Caco-2 (cell line): Measurements from ENCODE around the gene PIBF1. TPM values are rescaled to one million over a fixed set of nuclear protein-coding genes. Genes with fewer than 3 reads are reported as not detected.
A peak's percentile ranks its signal among the peaks of the same experiment; 100 is the strongest.

ENCODE experiments used
- Bru-seq: library from RNA; stranded (reverse); fragments of 400-500 nt; gene quantifications from one replicate; lab custom pipeline; 2021; lab: Mats Ljungman, UMichigan
- BruChase-seq, 2 experiments: library from RNA; stranded (reverse); fragments of 400-500 nt; gene quantifications; one replicate each; lab custom pipeline; 2021; lab: Mats Ljungman, UMichigan
- BruUV-seq: library from RNA; stranded (reverse); fragments of 400-500 nt; replicated peaks from 2 replicates; lab custom pipeline; 2021; lab: Mats Ljungman, UMichigan
- CTCF ChIA-PET: fragments of 300-600 bp; sonication (Branson Sonifier 250); formaldehyde crosslinking; loops from one replicate; lab custom pipeline; 2022; ENCODE audit warnings: antibody characterized with exemption; lab: Charles Lee
- POLR2A ChIA-PET: fragments of 300-600 bp; sonication (Branson Sonifier 250); formaldehyde crosslinking; loops from one replicate; lab custom pipeline; 2022; ENCODE audit warnings: antibody characterized with exemption; lab: Charles Lee
- DNase-seq, 2 experiments: peaks; one replicate each; pipeline versions ENCODE4 v3.0.0 to v3.0.0-alpha.2; 2020 to 2022
- H3K27me3 ChIP-seq: replicated peaks from 2 replicates; pipeline ENCODE4 v1.6.0; 2011; ENCODE audit warnings: low read length; ENCODE audit not compliant: control insufficient read depth, insufficient read depth
- H3K36me3 ChIP-seq: 2 replicates; pipeline ENCODE4 v1.5.1; 2011; ENCODE audit warnings: low read length; ENCODE audit not compliant: control insufficient read depth, insufficient read depth
- H3K4me1 ChIP-seq: fragments of 250-450 bp; sonication (Bioruptor Pico); 2 replicates; pipeline ENCODE4 v1.5.1; 2020; ENCODE audit warnings: mild to moderate bottlenecking
- H3K4me3 ChIP-seq: 2 replicates; pipeline ENCODE4 v1.5.1; 2011; ENCODE audit warnings: low read depth, mild to moderate bottlenecking, control low read depth, low read length
- H3K9me3 ChIP-seq: fragments of 250-450 bp; sonication (Bioruptor Pico); 2 replicates; pipeline ENCODE4 v1.5.1; 2020; ENCODE audit warnings: mild to moderate bottlenecking, moderate library complexity
- H3K27ac Mint-ChIP-seq: one replicate; pipeline ENCODE4 v1.8.0; 2022; ENCODE audit warnings: mixed read lengths; ENCODE audit not compliant: unreplicated experiment
- H3K27me3 Mint-ChIP-seq: one replicate; pipeline ENCODE4 v1.8.0; 2022; ENCODE audit warnings: mixed read lengths; ENCODE audit not compliant: insufficient read depth, unreplicated experiment
- H3K36me3 Mint-ChIP-seq: one replicate; pipeline ENCODE4 v1.8.0; 2022; ENCODE audit warnings: mild to moderate bottlenecking, mixed read lengths; ENCODE audit not compliant: insufficient read depth, unreplicated experiment
- H3K4me1 Mint-ChIP-seq: one replicate; pipeline ENCODE4 v1.8.0; 2022; ENCODE audit warnings: low read depth, mixed read lengths; ENCODE audit not compliant: unreplicated experiment
- H3K4me3 Mint-ChIP-seq: one replicate; pipeline ENCODE4 v1.8.0; 2022; ENCODE audit warnings: mild to moderate bottlenecking, moderate library complexity, mixed read lengths; ENCODE audit not compliant: unreplicated experiment
- H3K9me3 Mint-ChIP-seq: one replicate; pipeline ENCODE4 v1.8.0; 2022; ENCODE audit warnings: mixed read lengths; ENCODE audit not compliant: unreplicated experiment
- CTCF ChIP-seq, 2 experiments: fragments of 200-600 bp in 1 of 2; IDR thresholded peaks; 1 replicate in 1 of 2; 2 replicates in 1 of 2; pipeline versions ENCODE4 v1.5.1 to v1.8.0; 2011 to 2022; ENCODE audit warnings: antibody characterized with exemption in 1 of 2, control low read depth in 1 of 2, inconsistent platforms in 1 of 2, low read depth in 1 of 2, low read length in 1 of 2, mild to moderate bottlenecking in 1 of 2, moderate library complexity in 1 of 2; ENCODE audit not compliant: insufficient read depth in 1 of 2, severe bottlenecking in 1 of 2, unreplicated experiment in 1 of 2
- intact Hi-C: fragments of 100-400 bp; cut with micrococcal nuclease; formaldehyde crosslinking; loops from one replicate; pipeline ENCODE4 v1.10.0; 2022; ENCODE audit not compliant: unreplicated experiment
- long read RNA-seq: library from polyadenylated mRNA; stranded (forward); transcript quantifications from one replicate; pipeline ENCODE4 v2.0.0, GENCODE V29; 2022
- total RNA-seq: library from RNA; stranded (reverse); gene quantifications from 2 replicates; pipeline ENCODE4 v1.2.3, GENCODE V29; 2022

The PIBF1 gene, protein sequence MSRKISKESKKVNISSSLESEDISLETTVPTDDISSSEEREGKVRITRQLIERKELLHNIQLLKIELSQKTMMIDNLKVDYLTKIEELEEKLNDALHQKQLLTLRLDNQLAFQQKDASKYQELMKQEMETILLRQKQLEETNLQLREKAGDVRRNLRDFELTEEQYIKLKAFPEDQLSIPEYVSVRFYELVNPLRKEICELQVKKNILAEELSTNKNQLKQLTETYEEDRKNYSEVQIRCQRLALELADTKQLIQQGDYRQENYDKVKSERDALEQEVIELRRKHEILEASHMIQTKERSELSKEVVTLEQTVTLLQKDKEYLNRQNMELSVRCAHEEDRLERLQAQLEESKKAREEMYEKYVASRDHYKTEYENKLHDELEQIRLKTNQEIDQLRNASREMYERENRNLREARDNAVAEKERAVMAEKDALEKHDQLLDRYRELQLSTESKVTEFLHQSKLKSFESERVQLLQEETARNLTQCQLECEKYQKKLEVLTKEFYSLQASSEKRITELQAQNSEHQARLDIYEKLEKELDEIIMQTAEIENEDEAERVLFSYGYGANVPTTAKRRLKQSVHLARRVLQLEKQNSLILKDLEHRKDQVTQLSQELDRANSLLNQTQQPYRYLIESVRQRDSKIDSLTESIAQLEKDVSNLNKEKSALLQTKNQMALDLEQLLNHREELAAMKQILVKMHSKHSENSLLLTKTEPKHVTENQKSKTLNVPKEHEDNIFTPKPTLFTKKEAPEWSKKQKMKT
- total RNA-seq, result 13.4 and 18.6 TPM in 2 replicates
- Bru-seq, nascent RNA, result percentile 77 among the genes with signal in this experiment
- BruChase-seq, experiment 1, labeled RNA remaining after a 2-hour chase, result percentile 64 among the genes with signal in this experiment
- percentile 61 among the genes with signal in this experiment for BruChase-seq, experiment 2, labeled RNA remaining after a 6-hour chase
- long read RNA-seq, transcript PIBF1-201 (18 exons, 3,154 nt), result major isoform, 10 of 29 reads
- long read RNA-seq, partial matches to known transcripts, result 6 of 29 reads
- long read RNA-seq, other reads (novel, unspliced or antisense), result 13 of 29 reads

DNA sequence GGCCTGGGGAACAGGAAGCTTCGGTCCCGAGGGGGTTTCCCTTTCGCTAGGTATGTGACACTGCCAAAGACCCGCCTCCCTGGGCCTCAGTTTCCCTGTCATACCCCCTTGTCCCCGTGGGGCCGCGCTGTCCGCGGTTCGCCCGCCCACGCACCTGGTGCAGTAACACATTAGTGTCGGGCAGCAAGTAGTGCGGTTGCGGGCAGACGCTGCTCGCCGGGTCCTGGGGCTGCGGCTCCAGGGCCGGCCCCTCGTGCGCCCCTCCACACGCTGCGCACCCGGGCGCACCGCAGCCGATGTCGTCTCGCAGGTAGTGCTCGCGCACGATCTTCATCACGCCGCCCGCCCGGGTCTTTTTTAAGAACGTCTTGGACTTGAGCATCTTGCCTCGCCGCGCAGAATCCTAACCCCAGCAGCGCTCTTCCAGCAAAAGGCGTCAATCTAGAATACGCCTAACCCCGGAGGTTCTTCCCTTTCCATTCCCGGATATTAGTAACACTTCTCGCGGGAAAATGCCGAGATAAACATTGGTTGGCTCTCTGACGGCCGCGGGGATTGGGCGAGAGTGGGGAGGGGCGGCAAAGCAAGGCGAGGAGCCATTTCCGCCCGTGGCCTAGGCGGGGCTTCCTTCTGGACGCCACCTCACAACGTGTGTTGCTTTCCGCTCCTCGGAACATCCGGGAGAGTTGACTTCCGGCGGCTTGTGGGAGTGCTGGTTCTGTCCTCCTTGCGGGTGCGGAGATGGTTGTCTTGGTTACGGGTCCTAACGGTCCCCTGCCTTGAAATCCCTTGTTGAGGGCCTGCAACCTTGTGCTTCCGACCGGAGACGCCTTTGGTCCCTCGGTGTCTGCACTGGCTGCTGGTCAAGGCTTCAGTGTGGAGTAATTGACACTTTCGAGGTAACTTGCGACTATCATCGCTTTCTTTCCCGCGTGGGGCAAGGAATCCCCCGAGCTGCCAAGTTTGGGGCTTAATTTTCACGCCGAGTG, at the start of gene PIBF1, which contains the start of gene DIS3:
Gene PIBF1, plus strand, starts transcription at position 683 of the 989 bp plus-strand sequence. CDS start 1,337 bp downstream, outside the sequence.
Gene DIS3, minus strand, starts transcription at position 450 of the 989 bp plus-strand sequence. Its CDS starts 68 bp downstream, at position 382.
- H3K9me3 ChIP-seq, result no peaks in the 10 kb centered on the region
- H3K27me3 ChIP-seq, result no peaks in the 10 kb centered on the region
- no peaks in the 10 kb centered on the region for H3K27me3 Mint-ChIP-seq
- H3K36me3 ChIP-seq, result no peaks in the 10 kb centered on the region
- peaks cover 46% of the 10 kb centered on the region for H3K36me3 Mint-ChIP-seq
- peak within 1 kb of the TSS; percentile 98 for H3K4me3 ChIP-seq
- H3K4me3 Mint-ChIP-seq, result peak within 1 kb of the TSS; percentile 98
- CTCF ChIA-PET, result no interaction called here
- intact Hi-C loops, result loop anchor here (1.0 kb wide), 1 partner anchor 54 kb away; the partner anchor contains the start of genes BORA and MZT1
- peak within 1 kb of the TSS; percentile 99 for H3K27ac Mint-ChIP-seq
- H3K9me3 Mint-ChIP-seq, result no peaks in the 10 kb centered on the region
- peaks cover 8% of the 10 kb centered on the region for H3K4me1 ChIP-seq
- TF ChIP-seq CTCF (IDR thresholded peaks at IDR 0.05; ENCODE audit: insufficient read depth in 1 of 2, low read depth in 1 of 2, low read length in 1 of 2, severe bottlenecking in 1 of 2, unreplicated experiment in 1 of 2), result no peak
- POLR2A ChIA-PET, result no interaction called here
- peak; percentile 99 for DNase-seq
- no peaks in the 10 kb centered on the region for H3K4me1 Mint-ChIP-seq
- no TSS peak for BruUV-seq

GRCh38 chr13:72737033-72737432, 44.9 kb upstream of the PIBF1 start:
- H3K4me3 ChIP-seq, result no peak overlapping the region
- H3K9me3 ChIP-seq, result no peaks in the 10 kb centered on the region
- ChIA-PET CTCF (no interaction called here), POLR2A (no interaction called here)
- no TSS peak for BruUV-seq
- DNase-seq, result no peak
- H3K36me3 ChIP-seq, result no peaks in the 10 kb centered on the region
- H3K27me3 ChIP-seq, result no peaks in the 10 kb centered on the region
- H3K4me1 ChIP-seq, result no peaks in the 10 kb centered on the region
- intact Hi-C loops, result no loop called here
- Mint-ChIP-seq H3K27me3 (no peaks in the 10 kb centered on the region), H3K9me3 (no peaks in the 10 kb centered on the region), H3K4me1 (peaks cover 8% of the 10 kb centered on the region), H3K36me3 (peaks cover 65% of the 10 kb centered on the region), H3K27ac (no peak overlapping the region), H3K4me3 (no peak overlapping the region)
- no peak for TF ChIP-seq CTCF (IDR thresholded peaks at IDR 0.05; ENCODE audit: insufficient read depth in 1 of 2, low read depth in 1 of 2, low read length in 1 of 2, severe bottlenecking in 1 of 2, unreplicated experiment in 1 of 2)
